GM19455 (cell line): ENCODE data around the gene SLC25A47.
"Not testable (repeated sequence)": the region's sequence is repeated elsewhere in the genome, so short reads cannot be mapped to it uniquely, and the experiment has no call there.

Source experiments
- ATAC-seq: cut with Tn5 transposase; IDR thresholded peaks from one replicate; pipeline ENCODE4 v1.9.1; 2021; ENCODE audit not compliant: unreplicated experiment

SLC25A47 gene

GRCh38 chr14:100304825-100305323 is 18.3 kb upstream of the SLC25A47 start:
- ATAC-seq: no peak

- peak; percentile 1 for ATAC-seq
Observed at GRCh38 chr14:100305324-100306100, 17.6 kb upstream of the SLC25A47 start.

DNA sequence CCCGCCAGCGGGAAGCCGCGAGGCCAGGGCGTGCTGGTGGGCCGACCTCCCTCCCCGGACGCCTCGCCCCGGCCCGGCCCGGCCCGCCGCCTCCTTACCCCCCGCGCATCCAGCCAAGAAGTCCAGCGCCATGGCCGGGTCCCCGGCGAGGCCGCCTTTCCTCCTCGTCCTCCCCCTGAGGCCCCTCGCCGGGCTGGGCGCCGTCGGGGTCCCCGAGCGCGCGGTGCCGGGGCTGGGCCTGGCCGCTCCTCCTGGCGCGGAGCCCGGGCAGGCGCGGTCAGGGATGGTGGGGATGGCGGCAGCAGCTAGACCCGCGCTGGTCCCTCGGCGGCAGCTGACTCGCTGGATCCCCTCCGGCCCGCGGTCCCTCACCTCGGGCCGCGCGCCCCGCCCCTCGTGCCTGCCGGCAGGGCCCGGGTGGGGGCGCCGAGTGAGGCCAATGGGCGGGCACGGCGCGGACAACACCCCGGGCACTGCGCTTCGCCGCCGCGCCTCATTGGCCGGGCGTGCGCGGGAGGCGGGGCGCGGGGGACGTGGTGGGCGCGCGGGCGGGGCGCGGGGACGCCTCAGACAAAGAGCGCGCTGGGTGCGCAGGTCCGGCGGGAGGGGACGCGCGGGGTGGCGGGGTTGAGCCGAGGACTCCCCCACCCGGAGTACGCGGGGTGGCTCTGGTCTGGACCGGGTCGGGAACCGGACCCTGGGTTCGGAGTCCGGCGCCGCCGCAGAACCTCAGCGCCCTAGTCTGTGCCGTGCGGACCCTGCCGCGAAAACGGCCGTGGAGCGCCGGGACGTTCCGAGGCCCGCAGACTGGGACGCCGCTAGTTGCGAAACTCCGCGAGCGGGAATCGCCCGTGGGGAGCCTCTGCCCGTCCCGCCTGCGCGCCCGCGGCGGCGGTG is 16.8 kb upstream of the SLC25A47 start, which contains the start of gene SLC25A29:
Gene SLC25A29 (minus strand): TSS at position 344 of the 897 bp plus-strand sequence. CDS start 212 bp downstream, at position 132.
- ATAC-seq: peak; percentile 88

GRCh38 chr14:100306998-100307765 is 16.0 kb upstream of the SLC25A47 start:
- ATAC-seq: peak; percentile 10

GRCh38 chr14:100307766-100308426 is 15.2 kb upstream of the SLC25A47 start:
- ATAC-seq: no peak

- not testable (repeated sequence) for ATAC-seq
Observed at GRCh38 chr14:100308427-100308792, 14.7 kb upstream of the SLC25A47 start.

- ATAC-seq: no peak
Observed at GRCh38 chr14:100309028-100309737, 14.0 kb upstream of the SLC25A47 start.

GRCh38 chr14:100312110-100312876 is 10.8 kb upstream of the SLC25A47 start:
- ATAC-seq: not testable (repeated sequence)

GRCh38 chr14:100312877-100313400 is 10.2 kb upstream of the SLC25A47 start:
- ATAC-seq: no peak

DNA sequence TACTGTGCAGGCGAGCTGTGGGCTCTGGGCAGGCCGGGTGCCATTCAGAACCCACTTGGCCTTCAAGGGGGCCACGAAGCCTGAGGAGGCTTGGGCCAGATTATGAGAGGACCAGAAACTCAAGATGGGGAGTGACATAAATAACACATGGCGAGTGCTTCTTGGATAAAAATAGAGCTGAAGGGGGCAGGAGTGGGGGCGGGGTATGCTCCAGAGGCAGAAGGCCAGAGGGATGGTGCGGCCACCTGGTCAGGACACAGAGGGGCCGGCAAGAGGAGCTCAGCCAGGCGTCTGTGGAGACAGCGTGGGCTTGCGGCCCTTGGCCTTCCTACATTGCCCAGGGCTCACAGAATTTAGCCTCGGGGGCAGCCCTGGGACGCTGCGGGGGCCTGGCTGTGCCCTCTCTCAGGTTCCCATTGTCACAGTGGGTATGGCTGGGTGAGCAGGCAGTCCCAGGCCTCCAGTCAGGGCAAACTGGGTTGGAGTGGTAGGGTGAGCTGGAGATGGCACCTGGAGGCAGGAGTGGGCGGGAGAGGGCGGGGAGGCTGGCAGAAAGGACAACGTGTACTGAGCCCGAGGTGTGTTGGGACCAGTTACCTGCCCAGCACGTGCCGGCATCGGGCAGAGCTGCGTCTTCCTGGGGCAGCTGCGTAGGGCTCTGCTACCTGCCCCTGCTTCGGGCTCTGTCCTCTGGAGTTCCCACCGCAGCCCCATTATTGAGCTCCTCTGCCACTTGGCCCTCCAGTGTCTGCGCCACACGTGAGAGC is 9.5 kb upstream of the SLC25A47 start:
- no peak for ATAC-seq

DNA sequence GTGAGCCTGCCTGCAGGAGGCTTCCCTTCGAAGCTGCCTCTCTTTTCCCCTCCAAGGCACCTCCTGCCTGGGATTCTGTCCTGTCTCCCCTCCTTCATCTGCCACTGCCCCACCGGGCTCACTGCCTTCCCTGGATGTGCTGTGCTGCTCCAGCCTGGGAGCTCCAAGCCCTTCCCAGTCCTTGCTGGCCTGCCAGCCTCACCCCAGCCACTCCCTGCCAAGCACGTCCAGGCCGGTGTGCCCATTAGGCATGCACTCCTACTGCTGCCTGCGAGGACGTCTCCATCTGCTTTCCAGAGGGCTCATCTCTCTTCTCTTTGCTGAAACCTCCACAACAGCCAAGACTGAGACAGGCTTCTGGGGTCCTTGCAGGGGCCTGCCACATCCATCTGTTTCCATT is 8.4 kb upstream of the SLC25A47 start:
- ATAC-seq: no peak

GRCh38 chr14:100317389-100317788 is 5.8 kb upstream of the SLC25A47 start:
- ATAC-seq: no peak

GRCh38 chr14:100317912-100318808 is 5.0 kb upstream of the SLC25A47 start:
- ATAC-seq: peak; percentile 87

DNA sequence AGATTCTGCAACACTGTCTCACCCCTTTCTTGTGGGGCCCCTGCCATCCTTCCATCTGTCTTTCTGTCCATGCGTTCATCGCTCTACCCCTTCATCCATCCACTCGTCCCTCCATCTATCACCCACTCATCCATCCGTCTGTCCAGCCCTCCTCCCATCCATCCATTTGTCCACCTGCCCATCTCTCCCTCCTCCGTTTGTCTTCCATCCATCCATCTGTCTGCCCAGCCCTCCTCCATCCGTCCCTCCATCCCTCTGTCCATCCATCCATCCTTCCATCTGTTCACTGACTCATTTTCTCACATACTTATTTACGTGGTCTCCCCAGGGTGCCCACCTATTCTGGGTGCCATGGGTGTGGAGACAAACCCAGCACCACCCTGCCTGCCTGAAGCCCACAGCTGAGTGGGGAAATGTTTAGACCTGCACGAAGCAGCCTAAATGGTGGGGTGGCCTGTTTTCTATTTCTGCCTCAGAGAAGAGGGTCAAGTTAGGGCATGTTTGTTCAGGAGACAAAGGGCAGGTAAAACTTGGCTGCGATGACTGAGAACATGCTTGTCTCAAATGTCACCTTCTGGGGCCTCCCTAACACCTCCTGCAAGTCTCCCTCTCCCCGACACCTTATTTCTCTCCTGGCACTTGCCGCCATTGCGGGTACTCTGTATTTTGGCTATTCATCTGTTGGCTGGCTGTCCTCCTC is 2.8 kb upstream of the SLC25A47 start:
- ATAC-seq: no peak

DNA sequence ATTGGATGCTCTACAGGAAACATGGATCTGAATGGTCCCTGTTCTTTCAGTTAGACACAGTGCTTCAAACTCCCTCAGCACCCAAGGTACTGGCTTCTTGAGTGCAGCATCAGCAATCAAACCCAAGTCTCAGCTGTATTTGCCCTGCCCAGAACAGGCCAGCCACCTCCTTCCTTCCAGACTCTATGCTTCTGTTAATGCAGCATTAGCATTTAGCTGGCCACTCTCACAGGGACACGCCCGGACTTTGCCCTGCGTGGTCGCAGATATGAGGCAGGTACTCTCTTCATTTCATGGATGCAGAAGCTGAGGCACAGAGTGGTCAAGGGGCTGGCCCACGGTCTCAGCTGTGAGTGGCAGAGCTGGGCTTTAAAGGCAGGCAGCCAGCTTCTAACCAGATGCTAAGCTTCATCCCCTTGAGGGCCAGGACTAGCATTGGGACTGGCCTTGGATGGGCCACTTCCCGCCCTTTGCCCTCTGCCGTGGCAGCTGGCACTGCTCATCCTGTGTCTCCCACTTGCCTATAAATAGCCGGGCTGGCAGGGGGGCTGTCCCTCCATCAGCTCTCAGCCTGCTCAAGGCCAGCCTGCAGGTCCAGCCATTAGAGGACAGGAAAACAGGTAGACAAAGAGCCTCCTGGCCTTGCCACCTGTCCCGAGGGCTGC is 1.5 kb upstream of the SLC25A47 start:
- no peak for ATAC-seq
